ENCODE results near the gene TOM1.
A peak's percentile ranks its signal among the peaks of the same experiment; 100 is the strongest.

TOM1 gene

GRCh38 chr22:35327690-35328471 is 28.2 kb downstream of the TOM1 start:
- no peak for TF ChIP-seq CTCF (conservative IDR thresholded peaks at IDR 0.05; ENCODE audit: control insufficient read depth, insufficient read depth, low read depth, low read length)

GRCh38 chr22:35328472-35328885 is 28.8 kb downstream of the TOM1 start:
- DNase-seq (ENCODE audit: low read depth): no peak
- H3K4me3 ChIP-seq (ENCODE audit: control insufficient read depth, low read depth, low read length): no peak overlapping the region
- TF ChIP-seq CTCF (conservative IDR thresholded peaks at IDR 0.05; ENCODE audit: control insufficient read depth, insufficient read depth, low read depth, low read length): no peak

More at GRCh38 chr22:35327690-35328471, 28.2 kb downstream of the TOM1 start:
- DNase-seq (ENCODE audit: low read depth): no peak
- no peak overlapping the region for H3K4me3 ChIP-seq (ENCODE audit: control insufficient read depth, low read depth, low read length)

GRCh38 chr22:35329114-35329847 is 29.6 kb downstream of the TOM1 start:
- no peak for TF ChIP-seq CTCF (conservative IDR thresholded peaks at IDR 0.05; ENCODE audit: control insufficient read depth, insufficient read depth, low read depth, low read length)
- no peak for DNase-seq (ENCODE audit: low read depth)
- H3K4me3 ChIP-seq (ENCODE audit: control insufficient read depth, low read depth, low read length): no peak overlapping the region

GRCh38 chr22:35330258-35330861 is 30.7 kb downstream of the TOM1 start:
- no peak overlapping the region for H3K4me3 ChIP-seq (ENCODE audit: control insufficient read depth, low read depth, low read length)
- TF ChIP-seq CTCF (conservative IDR thresholded peaks at IDR 0.05; ENCODE audit: control insufficient read depth, insufficient read depth, low read depth, low read length): no peak
- DNase-seq (ENCODE audit: low read depth): peak; percentile 92

- H3K4me3 ChIP-seq (ENCODE audit: control insufficient read depth, low read depth, low read length): no peak overlapping the region
- no peak for DNase-seq (ENCODE audit: low read depth)
- TF ChIP-seq CTCF (conservative IDR thresholded peaks at IDR 0.05; ENCODE audit: control insufficient read depth, insufficient read depth, low read depth, low read length): no peak
Observed at GRCh38 chr22:35332278-35332677, 32.6 kb downstream of the TOM1 start.

GRCh38 chr22:35333220-35333619 is 33.5 kb downstream of the TOM1 start:
- no peak for DNase-seq (ENCODE audit: low read depth)
- no peak overlapping the region for H3K4me3 ChIP-seq (ENCODE audit: control insufficient read depth, low read depth, low read length)
- no peak for TF ChIP-seq CTCF (conservative IDR thresholded peaks at IDR 0.05; ENCODE audit: control insufficient read depth, insufficient read depth, low read depth, low read length)
